ENCODE results near the gene SAT1.

Gene SAT1

DNA sequence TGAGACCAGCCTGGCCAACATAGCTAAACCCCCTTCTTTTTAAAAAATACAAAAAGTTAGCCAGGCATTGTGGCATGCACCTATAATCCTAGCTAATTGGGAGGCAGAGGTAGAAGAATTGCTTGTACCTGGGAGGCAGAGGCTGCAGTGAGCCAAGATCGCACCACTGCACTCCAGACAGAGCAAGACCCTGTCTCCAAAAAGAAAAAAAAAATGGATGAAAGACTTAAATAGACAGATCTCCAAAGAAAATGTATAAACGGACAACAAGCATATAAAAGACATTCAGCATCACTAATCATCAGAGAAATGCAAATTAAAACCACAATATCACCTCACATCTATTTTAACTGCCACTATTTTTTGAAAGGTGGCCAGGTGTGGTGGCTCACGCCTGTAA lies 6.6 kb upstream of the SAT1 start:
- DNase-seq (ENCODE audit: low spot score): no peak

DNA sequence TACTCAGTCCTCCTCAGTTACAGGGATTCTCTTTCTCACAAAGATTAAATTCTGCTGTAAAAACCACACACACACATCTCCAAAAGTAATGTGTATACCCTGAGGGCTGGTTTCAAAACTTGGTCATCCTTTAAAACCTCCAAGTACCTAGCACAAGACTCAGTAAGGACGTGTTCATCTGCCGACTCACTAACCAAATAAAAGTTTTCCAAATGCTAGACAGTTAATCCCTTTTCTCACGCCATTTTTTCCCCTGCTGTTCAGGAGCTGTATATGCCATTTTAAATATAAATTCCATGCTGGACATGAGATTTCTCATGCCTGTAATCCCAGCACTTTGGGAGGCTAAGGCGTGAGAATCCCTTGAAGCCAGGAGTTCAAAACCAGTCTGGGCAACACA lies 3.9 kb upstream of the SAT1 start:
- DNase-seq (ENCODE audit: low spot score): no peak

DNA sequence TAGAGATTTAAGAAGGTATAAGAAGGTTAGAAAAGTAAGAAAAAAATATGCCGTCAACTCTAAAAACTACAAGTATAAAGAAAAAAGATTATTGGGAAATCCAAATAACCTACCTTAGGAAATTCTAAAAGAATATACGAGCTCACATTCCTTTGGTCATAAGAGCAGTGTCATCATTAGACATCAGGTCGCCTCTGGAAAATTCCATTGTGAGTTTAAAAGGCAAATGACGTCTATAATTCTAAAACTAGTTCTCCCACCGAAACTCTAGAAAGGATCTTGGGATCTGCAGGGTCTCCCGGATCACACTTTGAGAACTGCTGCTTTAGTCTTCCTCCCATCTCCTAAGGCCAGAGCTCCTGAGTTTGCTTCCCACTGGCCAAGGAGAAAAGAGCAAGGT lies 518 bp upstream of the SAT1 start:
- DNase-seq (ENCODE audit: low spot score): no peak

DNA sequence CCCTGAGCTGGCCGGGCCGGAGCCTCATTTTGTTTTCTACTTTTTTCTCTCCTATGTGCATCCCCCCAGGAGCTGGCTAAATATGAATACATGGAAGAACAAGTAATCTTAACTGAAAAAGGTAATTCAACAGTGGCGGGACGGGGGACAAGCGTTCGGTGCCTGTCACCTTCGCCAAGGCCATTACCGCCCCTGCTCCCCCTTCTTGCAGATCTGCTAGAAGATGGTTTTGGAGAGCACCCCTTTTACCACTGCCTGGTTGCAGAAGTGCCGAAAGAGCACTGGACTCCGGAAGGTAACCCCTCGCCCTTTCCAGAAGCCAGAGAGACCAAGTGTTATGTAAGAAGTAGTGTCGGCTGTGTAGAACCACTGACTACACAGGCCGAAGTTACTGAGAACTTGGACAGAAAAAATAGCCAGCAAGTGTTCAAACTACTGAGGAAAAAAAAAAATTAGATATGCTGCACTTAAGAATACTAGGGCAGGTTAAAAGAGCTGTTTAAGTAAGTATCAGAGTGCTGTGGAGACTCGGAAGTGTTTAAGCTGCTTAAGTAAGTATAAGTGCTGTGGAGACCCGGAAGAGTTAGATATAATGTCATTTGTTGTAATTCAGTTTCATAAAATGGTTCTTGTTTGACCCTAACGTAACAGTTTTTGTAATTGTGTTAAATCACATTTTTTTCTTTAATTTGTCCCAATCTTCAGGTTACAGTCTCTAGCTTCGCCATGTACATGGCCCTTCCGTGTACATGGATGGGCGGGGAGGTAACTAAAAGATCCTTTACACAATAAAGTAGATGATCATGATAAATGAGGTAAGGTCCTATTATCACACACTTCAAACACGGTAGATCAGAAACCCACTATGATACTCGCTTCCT lies 856 bp downstream of the SAT1 start:
- no peak for DNase-seq (ENCODE audit: low spot score)

DNA sequence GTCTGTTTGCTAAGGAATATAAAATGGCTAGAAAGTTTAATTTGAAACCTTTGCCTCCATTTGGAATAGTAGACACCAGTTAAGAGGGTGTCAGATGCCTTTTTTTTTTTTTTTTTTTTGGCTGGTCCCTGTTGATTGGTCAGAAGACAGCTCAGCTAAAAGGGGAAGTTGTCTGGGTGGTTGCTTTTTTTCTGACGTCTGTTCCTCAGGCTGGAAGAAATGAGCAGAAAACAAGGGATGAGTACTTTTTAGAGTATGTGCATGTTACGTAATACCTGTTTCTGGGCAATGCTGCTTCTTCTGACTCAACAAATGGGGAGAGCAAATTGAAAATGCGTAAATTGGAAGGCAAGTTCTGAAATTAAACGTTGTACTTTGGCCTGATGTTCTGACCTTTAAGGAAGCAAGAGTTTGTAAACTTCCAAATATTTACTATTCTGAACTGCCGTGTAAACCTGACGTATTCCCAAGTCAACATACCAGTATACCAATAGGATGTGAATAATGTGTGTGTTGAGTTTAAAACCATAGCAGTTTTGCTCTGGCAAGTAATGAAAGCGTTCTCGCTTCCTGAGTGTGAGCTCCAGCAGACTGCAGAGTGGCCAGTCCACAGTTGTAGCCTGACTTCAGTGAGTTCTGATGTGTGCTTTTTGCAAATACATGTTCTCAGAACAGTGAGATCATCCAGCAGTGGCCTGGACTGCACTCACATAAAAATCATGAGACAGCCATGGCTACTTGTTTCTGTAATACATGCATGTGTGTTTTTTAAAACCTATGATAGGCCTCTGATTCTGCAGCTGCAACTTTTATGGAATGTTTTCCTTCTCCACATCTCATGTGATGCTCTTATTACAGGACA lies 1.7 kb downstream of the SAT1 start:
- no peak for DNase-seq (ENCODE audit: low spot score)

DNA sequence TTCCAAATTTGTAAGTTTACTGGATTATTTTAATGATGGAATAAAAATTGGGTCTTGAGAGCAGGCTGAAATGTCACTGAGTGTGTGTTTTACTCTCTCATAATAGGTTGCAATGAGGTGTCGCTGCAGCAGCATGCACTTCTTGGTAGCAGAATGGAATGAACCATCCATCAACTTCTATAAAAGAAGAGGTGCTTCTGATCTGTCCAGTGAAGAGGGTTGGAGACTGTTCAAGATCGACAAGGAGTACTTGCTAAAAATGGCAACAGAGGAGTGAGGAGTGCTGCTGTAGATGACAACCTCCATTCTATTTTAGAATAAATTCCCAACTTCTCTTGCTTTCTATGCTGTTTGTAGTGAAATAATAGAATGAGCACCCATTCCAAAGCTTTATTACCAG lies 2.6 kb downstream of the SAT1 start:
- no peak for DNase-seq (ENCODE audit: low spot score)

DNA sequence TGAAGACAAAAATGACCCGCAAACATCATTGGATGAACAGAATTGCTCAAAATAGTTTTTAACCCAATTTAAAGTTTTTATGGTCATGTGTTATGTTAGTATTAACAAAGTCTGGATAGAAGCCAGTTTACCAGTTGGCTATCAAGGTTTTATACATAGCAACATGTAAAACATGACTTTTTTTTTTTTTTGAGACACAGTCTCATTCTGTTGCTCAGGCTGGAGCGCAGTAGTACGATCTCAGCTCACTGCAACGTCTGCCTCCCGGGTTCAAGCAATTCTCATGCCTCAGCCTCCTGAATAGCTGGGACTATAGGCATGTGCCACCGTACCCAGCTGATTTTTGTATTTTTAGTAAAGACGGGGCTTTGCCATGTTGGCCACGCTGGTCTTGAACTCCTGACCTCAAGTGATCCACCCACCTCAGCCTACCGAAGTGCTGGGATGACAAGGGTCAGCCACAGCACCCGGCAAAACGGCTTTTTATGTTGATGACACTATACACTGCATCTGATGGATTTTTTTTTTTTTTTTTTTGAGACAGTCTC lies 3.4 kb downstream of the SAT1 start:
- no peak for DNase-seq (ENCODE audit: low spot score)

DNA sequence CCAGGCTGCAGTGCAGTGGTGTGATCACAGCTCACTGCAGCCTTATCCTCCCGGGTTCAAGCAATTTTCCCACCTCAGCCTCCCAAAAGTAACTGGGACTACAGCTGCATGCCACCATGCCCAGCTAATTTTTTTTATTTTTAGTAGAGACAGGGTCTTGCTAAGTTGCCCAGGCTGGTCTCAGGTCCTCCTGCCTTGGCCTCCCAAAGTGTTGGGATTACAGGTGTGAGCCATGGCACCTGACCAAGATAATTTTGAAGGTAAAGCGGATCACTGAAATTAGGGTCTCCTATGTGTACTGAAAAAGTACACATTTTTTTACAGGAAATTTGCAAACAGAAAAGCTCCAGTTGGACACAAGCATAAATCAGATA lies 4.8 kb downstream of the SAT1 start:
- DNase-seq (ENCODE audit: low spot score): no peak

DNA sequence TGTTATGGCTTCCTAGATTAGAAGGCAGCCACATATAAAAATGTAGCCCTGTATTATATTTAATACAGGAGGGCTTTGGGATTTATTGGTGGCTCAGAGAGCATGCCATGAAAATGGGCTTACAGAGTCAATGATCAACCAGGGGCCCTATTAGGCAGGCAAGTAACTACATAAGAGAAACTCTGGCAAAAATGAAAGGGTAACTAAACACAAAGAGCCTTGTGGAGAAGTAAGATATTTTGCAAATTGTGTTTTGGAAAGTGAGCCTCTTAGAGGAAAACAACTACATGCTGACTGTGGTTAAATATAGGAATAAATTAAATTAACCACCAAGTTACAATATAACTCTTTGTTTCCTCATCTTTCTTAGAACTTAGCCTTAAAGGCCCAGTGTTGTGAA lies 5.5 kb downstream of the SAT1 start:
- no peak for DNase-seq (ENCODE audit: low spot score)

DNA sequence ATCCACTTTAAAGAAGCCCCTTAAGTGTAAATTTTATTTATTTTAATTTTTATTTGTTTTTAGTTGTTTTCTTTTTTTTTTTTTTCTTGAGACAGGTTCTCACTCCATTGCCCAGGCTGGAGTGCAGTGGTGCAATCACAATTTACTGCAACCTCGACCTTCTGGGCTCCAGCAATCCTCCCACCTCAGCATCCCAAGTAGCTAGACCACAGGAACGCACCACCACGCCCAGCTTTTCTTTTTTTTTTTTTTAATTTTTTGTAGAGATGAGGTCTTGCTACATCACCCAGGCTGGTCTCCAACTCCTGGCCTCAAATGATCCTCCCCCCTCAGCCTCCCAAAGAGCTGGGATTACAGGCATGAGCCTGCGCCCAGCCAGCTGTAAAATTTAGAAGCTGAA lies 6.0 kb downstream of the SAT1 start:
- DNase-seq (ENCODE audit: low spot score): no peak

DNA sequence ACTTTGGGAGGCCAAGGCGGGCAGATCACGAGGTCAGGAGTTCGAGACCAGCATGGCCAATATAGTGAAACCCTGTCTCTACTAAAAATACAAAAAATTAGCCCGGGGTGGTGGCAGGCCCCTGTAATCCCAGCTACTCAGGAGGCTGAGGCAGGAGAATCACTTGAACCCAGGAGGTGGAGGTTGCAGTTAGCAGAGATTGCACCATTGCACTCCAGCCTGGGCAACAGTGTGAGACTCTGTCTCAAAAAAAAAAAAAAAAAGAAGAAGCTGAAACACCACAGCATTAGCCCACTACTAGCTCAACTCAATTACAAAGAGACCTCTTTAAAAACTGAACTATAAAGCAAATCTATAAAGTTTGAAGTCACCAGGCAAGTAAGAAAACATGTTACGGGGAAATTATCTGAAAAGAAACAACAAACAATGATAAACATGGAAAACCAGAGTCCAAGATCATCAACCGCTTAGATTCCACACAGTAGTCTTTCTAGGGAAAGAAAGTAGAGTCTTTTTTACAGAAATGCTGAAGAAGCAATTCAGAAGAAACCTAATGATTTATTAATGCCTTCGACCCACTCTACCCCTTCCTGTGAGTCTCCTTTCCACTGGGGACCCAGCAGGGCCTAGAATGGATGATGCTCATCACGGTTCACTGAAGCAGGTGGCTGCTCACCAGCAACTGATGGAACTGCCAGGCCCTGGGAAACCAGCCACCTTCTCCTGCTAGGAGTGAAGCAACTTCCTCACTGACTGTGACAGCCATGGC lies 6.6 kb downstream of the SAT1 start:
- DNase-seq (ENCODE audit: low spot score): no peak

DNA sequence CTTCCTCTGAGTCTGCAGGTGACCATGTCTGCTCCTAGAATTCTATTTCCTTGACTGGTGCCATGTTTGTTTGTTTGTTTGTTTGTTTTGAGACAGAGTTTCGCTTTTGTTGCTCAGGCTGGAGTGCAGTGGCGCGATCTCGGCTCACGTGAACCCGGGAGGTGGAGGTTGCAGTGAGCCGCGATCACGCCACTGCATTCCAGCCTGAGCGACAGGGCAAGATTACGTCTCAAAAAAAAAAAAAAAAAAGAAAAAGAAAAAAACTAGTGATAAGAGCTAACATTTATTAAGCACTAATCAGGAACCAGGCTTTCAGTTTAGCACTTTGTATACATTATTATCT lies 7.2 kb downstream of the SAT1 start:
- DNase-seq (ENCODE audit: low spot score): no peak

DNA sequence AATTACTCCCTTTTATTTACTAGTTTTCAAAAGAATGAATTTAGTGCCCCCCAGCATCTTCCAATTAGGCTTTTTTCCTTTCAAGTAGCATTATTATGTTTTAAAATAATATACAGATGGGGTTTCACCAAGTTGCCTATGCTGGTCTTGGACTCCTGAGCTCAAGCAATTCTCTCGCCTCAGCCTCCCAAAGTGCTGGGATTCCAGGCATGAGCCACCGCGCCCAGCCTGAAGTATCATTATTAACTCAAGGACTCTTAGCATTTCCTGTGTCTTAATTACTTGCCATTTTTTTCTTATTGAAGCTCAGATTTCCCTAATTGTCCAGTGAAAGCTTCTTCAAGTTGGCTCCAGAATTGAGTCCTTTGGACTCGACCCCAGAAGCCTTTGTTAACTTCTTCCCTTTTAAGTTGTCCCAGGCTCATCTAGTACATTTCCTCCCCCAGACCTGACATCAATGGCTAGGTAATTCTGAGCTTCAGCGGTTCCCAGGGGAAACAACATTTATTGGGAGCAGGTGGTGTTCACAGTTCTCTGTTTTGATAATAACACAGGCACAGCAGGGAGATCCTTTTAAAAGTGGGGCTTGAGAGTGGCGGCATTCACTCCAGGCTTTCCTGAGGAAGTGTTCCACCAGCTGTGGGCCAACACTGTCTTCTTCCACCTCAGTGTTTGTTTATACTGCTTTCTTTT lies 10.0 kb downstream of the SAT1 start:
- DNase-seq (ENCODE audit: low spot score): peak; percentile 12

DNA sequence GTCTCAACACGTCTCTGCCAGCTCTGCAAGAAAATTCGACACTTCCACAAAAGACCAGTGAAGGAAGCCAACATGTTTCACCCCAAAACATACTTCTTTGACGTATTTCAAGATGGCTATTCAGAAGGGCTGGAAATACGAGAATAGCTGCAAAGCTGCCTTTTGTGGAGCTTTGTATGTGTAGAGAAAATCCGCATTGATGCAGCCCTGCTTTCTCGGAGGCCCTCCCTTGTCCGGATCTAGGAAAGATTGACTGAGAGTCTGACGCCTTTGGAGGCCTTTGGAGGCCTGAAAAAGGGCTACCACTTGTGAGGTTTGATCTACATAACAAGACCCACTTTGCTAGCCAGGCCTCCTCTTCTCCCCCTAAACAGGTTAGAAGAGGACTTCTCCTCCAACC lies 12.2 kb downstream of the SAT1 start:
- DNase-seq (ENCODE audit: low spot score): no peak

DNA sequence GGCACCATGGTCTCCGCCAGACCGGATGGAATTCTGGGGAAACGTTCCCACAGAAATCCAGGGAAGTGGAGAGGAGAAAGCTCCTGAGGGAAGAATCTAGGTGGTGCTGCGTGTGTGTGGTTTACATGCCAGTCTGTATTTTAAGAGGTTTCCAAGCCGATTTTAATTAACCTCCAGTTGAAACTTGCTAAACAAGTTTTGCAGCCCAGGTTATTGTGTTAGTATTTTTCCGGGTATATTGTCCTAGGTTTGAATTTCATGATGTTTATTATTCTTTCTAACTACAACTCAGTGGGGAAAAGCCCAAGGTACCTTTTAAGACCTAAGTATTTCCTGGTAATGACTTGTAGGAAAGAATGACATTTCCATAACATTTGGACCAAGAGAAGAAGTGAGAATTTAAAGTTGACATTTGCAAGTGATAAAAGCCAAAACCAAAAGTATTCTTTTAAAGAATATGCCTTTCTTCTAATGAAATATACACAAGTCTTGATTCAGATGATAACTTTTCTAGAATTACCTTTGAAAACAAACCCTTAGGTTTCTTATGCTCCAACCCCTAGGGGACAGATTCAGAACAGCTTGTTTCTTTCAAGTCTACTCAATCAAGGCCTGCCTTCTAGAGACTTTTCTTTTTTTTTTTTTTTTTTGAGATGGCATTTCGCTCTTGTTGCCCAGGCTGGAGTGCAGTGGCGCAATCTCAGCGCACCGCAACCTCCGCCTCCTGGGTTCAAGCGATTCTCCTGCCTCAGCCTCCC lies 14.6 kb downstream of the SAT1 start:
- DNase-seq (ENCODE audit: low spot score): no peak

DNA sequence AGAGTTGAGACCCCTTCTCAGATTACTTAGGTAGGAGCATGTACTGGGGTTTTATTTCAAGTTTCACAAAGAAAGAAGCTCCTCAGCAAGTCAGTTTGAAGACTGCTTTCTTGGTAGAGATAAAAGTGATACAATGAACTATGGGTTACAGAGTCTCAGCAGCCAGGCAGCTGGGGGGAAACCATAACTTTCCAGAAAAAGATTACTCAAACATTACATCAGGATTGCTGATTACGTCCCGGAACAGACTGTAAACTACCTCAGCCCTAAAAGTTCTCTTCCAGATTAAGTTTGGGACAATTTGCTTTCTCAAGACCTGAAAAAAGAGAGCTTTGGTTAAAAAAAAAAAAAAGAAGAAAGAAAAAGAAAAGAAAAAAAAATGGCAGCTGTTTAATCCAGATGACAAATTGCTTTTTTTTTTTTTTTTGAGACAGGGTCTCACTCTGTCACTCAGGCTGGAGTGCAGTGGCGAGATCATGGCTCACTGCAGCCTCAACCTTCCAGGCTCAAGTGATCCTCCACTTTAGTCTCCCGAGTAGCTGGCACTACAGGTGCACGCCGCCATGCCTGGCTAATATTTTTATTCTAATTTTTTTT lies 16.6 kb downstream of the SAT1 start:
- DNase-seq (ENCODE audit: low spot score): no peak

DNA sequence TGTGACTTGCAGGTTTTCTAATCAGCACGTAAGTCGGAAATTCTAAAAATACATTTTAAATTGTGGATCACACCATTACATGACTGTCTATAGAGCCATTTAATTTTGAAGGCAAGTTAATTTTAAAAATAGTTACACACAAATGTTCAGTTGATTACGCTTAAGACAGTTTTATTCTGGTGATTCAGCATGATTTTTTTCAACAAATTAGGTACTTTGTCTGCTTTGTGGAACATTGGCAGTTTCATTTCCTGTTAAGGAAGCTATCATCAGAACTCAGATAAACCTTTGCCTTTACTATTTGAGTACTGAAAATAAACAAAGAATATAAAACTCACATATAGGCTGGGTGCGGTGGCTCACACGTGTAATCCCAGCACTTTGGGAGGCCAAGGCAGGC lies 19.5 kb downstream of the SAT1 start:
- no peak for DNase-seq (ENCODE audit: low spot score)

DNA sequence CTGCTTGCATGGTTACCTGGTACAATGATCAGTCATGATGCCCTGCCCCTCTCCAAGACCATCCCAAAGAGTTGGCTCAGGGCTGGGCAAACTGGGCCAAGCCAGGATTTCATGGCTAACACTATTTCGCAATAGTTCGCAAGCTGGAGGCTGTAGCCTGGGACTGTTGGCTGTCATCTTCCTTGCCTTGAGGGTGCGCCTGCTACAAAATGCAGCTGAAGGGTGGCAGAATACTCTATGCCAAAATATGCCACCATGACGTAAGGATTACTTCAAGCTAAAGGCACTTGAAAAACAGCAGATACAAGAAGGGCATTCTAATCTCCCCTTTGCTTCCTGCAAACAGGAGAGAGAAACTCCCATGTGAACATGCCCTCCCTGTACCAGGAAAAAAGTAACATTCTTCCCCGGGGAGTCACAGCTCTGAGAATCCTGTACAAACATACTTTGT lies 21.0 kb downstream of the SAT1 start:
- no peak for DNase-seq (ENCODE audit: low spot score)

DNA sequence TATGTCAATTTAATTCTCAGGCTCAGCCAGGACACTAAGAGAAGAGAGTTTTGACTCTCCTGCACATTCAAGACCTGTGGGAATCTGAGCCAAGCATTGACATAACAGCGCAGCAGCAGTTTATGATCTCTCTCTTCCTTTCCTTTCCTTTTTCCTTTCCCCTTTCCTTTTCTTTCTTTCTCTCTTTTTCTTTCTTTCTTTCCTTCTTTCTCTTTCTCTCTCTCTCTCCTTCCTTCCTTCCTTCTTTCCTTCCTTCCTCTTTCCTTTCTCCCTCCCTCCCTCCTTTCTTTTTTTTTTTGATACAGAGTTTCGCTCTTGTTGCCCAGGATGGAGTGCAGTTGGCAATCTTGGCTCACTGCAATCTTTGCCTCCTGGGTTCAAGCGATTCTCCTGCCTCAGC lies 21.6 kb downstream of the SAT1 start:
- DNase-seq (ENCODE audit: low spot score): no peak

DNA sequence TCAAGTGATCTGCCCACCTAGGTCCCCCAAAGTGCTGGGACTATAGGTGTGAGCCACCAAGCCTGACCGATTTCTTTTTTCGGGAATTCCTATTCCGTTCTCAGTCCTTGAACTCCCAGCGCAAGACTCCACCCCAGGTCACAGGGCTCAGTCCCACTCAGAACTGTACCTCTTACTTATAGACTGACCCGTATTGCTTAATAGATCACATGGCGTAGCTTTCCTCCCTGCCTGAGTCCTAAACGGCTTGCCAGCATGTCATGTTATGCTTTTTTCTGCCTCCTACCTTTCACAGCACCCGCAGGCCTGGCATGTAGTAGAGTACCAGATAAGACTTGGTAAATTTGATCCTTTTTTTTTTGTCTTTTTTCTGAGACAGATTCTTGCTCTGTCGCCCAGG lies 22.4 kb downstream of the SAT1 start:
- no peak for DNase-seq (ENCODE audit: low spot score)

All from SK-N-DZ (cell line).